Kidney (tissue), 14 donors: ENCODE measurements around the gene GRIK2. TPM values are rescaled to one million over a fixed set of nuclear protein-coding genes. Genes with fewer than 3 reads are reported as not detected.

Experiments used
- DNase-seq, 5 donors: peaks; one replicate each; pipeline ENCODE4 v3.0.0-alpha.2; 2013 to 2020
- FAIRE-seq: peaks from 2 replicates; lab custom pipeline; 2012; peaks lifted over from hg19 to GRCh38; lab: Jason Lieb, UNC
- H3K27ac ChIP-seq, 2 donors: one replicate each; pipeline ENCODE4 v1.7.0; 2013; ENCODE audit warnings: low read depth in 2 of 2, low read length in 2 of 2, inconsistent platforms in 1 of 2
- H3K27me3 ChIP-seq: one replicate; pipeline ENCODE4 v1.7.1; 2013; ENCODE audit warnings: low read length, inconsistent platforms; ENCODE audit not compliant: control insufficient read depth, insufficient read depth
- H3K36me3 ChIP-seq, 3 donors: one replicate each; pipeline versions ENCODE4 v1.7.0 to v1.7.1; 2013; ENCODE audit warnings: low read length in 3 of 3, control low read depth in 1 of 3, inconsistent platforms in 1 of 3; ENCODE audit not compliant: insufficient read depth in 3 of 3, control insufficient read depth in 2 of 3
- H3K4me1 ChIP-seq, 3 donors: one replicate each; pipeline versions ENCODE4 v1.7.0 to v1.7.1; 2013; ENCODE audit warnings: low read length in 3 of 3, inconsistent platforms in 1 of 3, low read depth in 1 of 3; ENCODE audit not compliant: control insufficient read depth in 2 of 3, insufficient read depth in 2 of 3
- H3K4me3 ChIP-seq, 3 donors: one replicate each; pipeline versions ENCODE4 v1.7.0 to v1.8.1; 2013; ENCODE audit warnings: low read length in 3 of 3, control low read depth in 1 of 3, inconsistent platforms in 1 of 3
- H3K9ac ChIP-seq, 3 donors: one replicate each; pipeline versions ENCODE4 v1.7.0 to v1.7.1; 2013; ENCODE audit warnings: low read length in 3 of 3, control low read depth in 1 of 3, inconsistent platforms in 1 of 3
- H3K9me3 ChIP-seq, 3 donors: one replicate each; pipeline versions ENCODE4 v1.7.0 to v1.7.1; 2013; ENCODE audit warnings: low read length in 3 of 3, control low read depth in 1 of 3, inconsistent platforms in 1 of 3; ENCODE audit not compliant: control insufficient read depth in 2 of 3, insufficient read depth in 1 of 3
- intact Hi-C: fragments of 100-400 bp; cut with DNase I; formaldehyde crosslinking; loops from one replicate; pipeline ENCODE4 v1.11.1; 2022
- polyA plus RNA-seq: library from polyadenylated mRNA; stranded (reverse); fragments of 350-450 nt; fragmentation: Illumina TruSeq; extraction: RNeasy Lipid Tissue Mini Kit (QIAGEN cat#74804); gene quantifications from one replicate; pipeline ENCODE4 v1.2.3, GENCODE V29; 2014; ENCODE audit warnings: low read depth, low replicate concordance; ENCODE audit not compliant: insufficient read depth
- total RNA-seq: library from RNA; stranded (reverse); fragmentation: NEBNext Ultra II Directional; extraction: Animal tissue kit (Norgen Biotek cat#: 25700); gene quantifications from one replicate; pipeline ENCODE4 v1.2.1, GENCODE V29; 2021
- TF ChIP-seq, protein P1 (sequence below): IDR thresholded peaks from 3 replicates; pipeline ENCODE4 v1.5.1; 2012; ENCODE audit warnings: mild to moderate bottlenecking, moderate library complexity, borderline replicate concordance; ENCODE audit not compliant: insufficient read depth; ENCODE audit errors: extremely low read depth
- donor health status: control.
- donor health status: control.
- donor health status: control.
- donor health status: control.
- donor health status: control.
- donor health status: DM: yes; HTN: yes; CAD: no.
- donor health status: Normal renal cell carcinoma (clear cell type).

Gene GRIK2
- total and polyA plus RNA-seq, 2 donors from 2014 or later: 0.82 to 1.4 TPM

DNA sequence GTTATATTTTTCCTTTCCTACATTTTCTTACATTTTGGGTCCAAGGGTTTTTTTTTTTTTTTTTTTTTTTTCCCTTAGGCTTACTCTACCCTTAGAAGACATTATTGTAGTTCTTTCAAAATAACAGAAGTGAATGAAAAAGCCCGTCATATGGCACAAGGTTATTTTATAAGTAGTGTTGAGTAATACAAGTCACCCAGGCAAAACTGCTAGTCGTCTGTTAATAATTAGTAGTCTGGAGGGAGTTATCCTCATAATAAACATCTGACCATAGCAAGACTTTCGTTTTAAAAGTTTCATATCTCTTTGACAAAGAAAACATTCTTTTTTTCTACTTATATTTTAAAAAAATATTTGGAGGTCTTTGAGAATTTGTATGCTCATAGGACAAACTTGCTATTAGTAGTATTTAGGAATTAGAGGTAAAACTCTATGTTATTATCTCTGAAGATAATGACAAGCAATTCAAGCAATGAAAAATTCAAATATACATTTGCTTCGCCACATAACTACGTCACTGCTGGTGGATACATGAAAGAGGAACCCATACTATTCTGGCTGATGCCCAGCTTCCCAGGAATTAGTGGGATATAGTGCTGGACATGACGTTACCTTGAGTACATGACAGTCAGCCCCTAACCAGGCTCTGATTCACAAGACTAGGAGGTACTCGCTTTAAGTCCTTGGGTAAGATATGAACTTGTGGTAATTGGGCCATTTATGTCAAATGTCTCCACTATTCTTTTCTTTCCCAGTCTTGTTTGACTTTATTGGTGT, 532.8 kb downstream of the GRIK2 start:
- TF ChIP-seq, protein P1, sequence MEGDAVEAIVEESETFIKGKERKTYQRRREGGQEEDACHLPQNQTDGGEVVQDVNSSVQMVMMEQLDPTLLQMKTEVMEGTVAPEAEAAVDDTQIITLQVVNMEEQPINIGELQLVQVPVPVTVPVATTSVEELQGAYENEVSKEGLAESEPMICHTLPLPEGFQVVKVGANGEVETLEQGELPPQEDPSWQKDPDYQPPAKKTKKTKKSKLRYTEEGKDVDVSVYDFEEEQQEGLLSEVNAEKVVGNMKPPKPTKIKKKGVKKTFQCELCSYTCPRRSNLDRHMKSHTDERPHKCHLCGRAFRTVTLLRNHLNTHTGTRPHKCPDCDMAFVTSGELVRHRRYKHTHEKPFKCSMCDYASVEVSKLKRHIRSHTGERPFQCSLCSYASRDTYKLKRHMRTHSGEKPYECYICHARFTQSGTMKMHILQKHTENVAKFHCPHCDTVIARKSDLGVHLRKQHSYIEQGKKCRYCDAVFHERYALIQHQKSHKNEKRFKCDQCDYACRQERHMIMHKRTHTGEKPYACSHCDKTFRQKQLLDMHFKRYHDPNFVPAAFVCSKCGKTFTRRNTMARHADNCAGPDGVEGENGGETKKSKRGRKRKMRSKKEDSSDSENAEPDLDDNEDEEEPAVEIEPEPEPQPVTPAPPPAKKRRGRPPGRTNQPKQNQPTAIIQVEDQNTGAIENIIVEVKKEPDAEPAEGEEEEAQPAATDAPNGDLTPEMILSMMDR: no peak
- FAIRE-seq: no peak

DNA sequence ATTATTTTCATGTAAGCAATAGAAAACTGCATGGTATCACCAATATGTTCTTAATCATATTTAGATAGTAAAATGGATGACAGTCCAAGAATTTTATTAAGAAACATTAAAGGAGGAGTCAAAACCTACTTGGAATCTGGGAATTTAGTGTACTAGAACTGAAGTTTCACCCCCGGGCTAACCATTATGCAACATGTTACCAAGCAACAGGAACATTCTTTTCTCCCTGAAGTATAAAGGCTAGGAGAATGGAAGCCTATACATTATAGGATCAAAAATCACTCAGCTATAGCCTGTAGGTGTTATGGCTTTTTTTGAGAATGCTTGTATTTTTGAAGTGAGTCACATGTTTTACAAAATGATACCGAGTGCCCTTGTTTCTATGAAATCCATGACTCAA, 538.3 kb downstream of the GRIK2 start:
- Histone ChIP-seq H3K36me3 (no peaks in the 10 kb centered on the region), H3K4me3 (no peak overlapping the region), H3K27ac (no peak overlapping the region), H3K9me3 (no peaks in the 10 kb centered on the region), H3K27me3 (no peaks in the 10 kb centered on the region), H3K4me1 (no peaks in the 10 kb centered on the region), H3K9ac (no peak overlapping the region)
- TF ChIP-seq, protein P1: no peak
- DNase-seq (peak in 2 of 5 donors; percentile 9 to 13), FAIRE-seq (no peak)
- intact Hi-C loops: no loop called here

More for the DNA sequence above, 532.8 kb downstream of the GRIK2 start:
- Histone ChIP-seq H3K27me3 (no peaks in the 10 kb centered on the region), H3K27ac (no peak overlapping the region), H3K4me3 (no peak overlapping the region), H3K9ac (no peak overlapping the region), H3K4me1 (no peaks in the 10 kb centered on the region), H3K36me3 (no peaks in the 10 kb centered on the region), H3K9me3 (no peaks in the 10 kb centered on the region)
- intact Hi-C loops: no loop called here
- DNase-seq: no peak

DNA sequence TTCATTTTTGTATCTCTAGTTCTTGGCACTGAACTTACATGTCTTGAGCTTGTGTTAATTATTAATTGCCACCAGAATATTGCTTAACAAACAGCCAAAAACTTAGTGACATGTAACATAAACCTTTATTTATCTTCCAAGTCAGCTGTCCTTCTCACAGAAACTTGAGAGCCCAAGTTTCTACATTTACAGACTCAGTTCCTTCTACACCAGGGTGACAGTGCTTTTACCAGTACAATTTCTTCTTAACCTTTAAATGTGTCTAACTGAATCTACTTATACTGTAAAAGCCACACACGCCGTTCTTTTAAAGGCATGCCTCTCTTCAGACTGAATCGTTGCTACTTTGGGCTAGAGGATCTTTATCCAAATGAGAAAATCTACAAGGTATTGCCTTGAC, 539.2 kb downstream of the GRIK2 start:
- no peaks in the 10 kb centered on the region for H3K9me3 ChIP-seq
- no peaks in the 10 kb centered on the region for H3K4me1 ChIP-seq
- FAIRE-seq (no peak), DNase-seq (no peak)
- no peak overlapping the region for H3K4me3 ChIP-seq
- no peaks in the 10 kb centered on the region for H3K36me3 ChIP-seq
- intact Hi-C loops: no loop called here
- H3K9ac ChIP-seq: no peak overlapping the region
- H3K27ac ChIP-seq: no peak overlapping the region
- TF ChIP-seq, protein P1: no peak
- no peaks in the 10 kb centered on the region for H3K27me3 ChIP-seq
